IMR-90 (cell line): ENCODE data around the gene MTA3. TPM values are rescaled to one million over a fixed set of nuclear protein-coding genes. Genes with fewer than 3 reads are reported as not detected.

ENCODE experiments used
- ATAC-seq: fragments of 200-7000 bp; cut with Tn5 transposase; 2 replicates; pipeline ENCODE4 v1.9.1; 2020; ENCODE audit warnings: low read depth, mild to moderate bottlenecking, moderate library complexity
- Bru-seq: library from RNA; stranded (reverse); fragments of 400-500 nt; gene quantifications from one replicate; lab custom pipeline; 2021; lab: Mats Ljungman, UMichigan
- BruChase-seq, 2 experiments: library from RNA; stranded (reverse); fragments of 400-500 nt; gene quantifications; one replicate each; lab custom pipeline; 2021; lab: Mats Ljungman, UMichigan
- BruUV-seq: library from RNA; stranded (reverse); fragments of 400-500 nt; replicated peaks from 2 replicates; lab custom pipeline; 2021; lab: Mats Ljungman, UMichigan
- CTCF ChIA-PET: fragments of 300-600 bp; formaldehyde crosslinking; extraction: SDS; loops from one replicate; lab custom pipeline; 2021; ENCODE audit warnings: antibody characterized with exemption; lab: Yijun Ruan, JAX
- POLR2A ChIA-PET: fragments of 300-600 bp; sonication (Branson Sonifier 250); formaldehyde crosslinking; loops from one replicate; lab custom pipeline; 2022; ENCODE audit warnings: antibody characterized with exemption; ENCODE audit not compliant: unreplicated experiment; lab: Charles Lee
- DNase-seq: peaks from one replicate; pipeline ENCODE4 v3.0.0; 2013
- H2AFZ ChIP-seq: replicated peaks from 2 replicates; pipeline ENCODE3; 2013; ENCODE audit warnings: low read length, mild to moderate bottlenecking; ENCODE audit not compliant: poor library complexity
- H2AK5ac ChIP-seq: 2 replicates; pipeline ENCODE4 v1.6.1; 2013; ENCODE audit warnings: low read depth, low read length, inconsistent platforms
- H2AK9ac ChIP-seq: replicated peaks from 2 replicates; pipeline ENCODE3; 2013; ENCODE audit warnings: mild to moderate bottlenecking, low read depth, low read length, moderate library complexity; ENCODE audit not compliant: poor library complexity
- H2BK120ac ChIP-seq: 2 replicates; pipeline ENCODE4 v1.6.1; 2013; ENCODE audit warnings: low read depth, low read length, inconsistent platforms
- H2BK15ac ChIP-seq: 3 replicates; pipeline ENCODE4 v1.6.1; 2013; ENCODE audit warnings: low read depth, low read length, inconsistent platforms
- H2BK20ac ChIP-seq: 2 replicates; pipeline ENCODE4 v1.6.1; 2013; ENCODE audit warnings: low read depth, mild to moderate bottlenecking, inconsistent platforms, low read length, moderate library complexity
- H2BK5ac ChIP-seq: 2 replicates; pipeline ENCODE4 v1.6.1; 2013; ENCODE audit warnings: mild to moderate bottlenecking, low read depth, low read length, inconsistent platforms; ENCODE audit not compliant: poor library complexity, severe bottlenecking
- H3K14ac ChIP-seq: replicated peaks from 2 replicates; pipeline ENCODE4 v1.6.1; 2013; ENCODE audit warnings: low read depth, low read length, inconsistent platforms
- H3K18ac ChIP-seq: 2 replicates; pipeline ENCODE4 v1.6.1; 2013; ENCODE audit warnings: low read depth, low read length, control low read depth
- H3K23ac ChIP-seq: 2 replicates; pipeline ENCODE4 v1.6.1; 2013; ENCODE audit warnings: low read depth, low read length, inconsistent platforms
- H3K27ac ChIP-seq: 2 replicates; pipeline ENCODE4 v1.5.1; 2013; ENCODE audit warnings: mild to moderate bottlenecking, control low read depth, low read length; ENCODE audit not compliant: insufficient read depth
- H3K27me3 ChIP-seq: 2 replicates; pipeline ENCODE4 v1.6.1; 2013; ENCODE audit warnings: low read length; ENCODE audit not compliant: control insufficient read depth, insufficient read depth
- H3K36me3 ChIP-seq: 2 replicates; pipeline ENCODE4 v1.6.1; 2013; ENCODE audit warnings: low read length, mixed read lengths; ENCODE audit not compliant: control insufficient read depth, insufficient read depth
- H3K4ac ChIP-seq: 2 replicates; pipeline ENCODE4 v1.6.1; 2013; ENCODE audit warnings: low read depth, low read length, inconsistent platforms
- H3K4me1 ChIP-seq: 2 replicates; pipeline ENCODE4 v1.6.1; 2013; ENCODE audit warnings: low read length, mixed read lengths; ENCODE audit not compliant: control insufficient read depth, insufficient read depth
- H3K4me2 ChIP-seq: 2 replicates; pipeline ENCODE4 v1.6.1; 2013; ENCODE audit warnings: low read depth, mild to moderate bottlenecking, control low read depth, low read length, moderate library complexity
- H3K4me3 ChIP-seq: 2 replicates; pipeline ENCODE4 v1.5.1; 2013; ENCODE audit warnings: low read depth, mild to moderate bottlenecking, control low read depth, low read length, moderate library complexity; ENCODE audit not compliant: insufficient read depth
- H3K56ac ChIP-seq: 2 replicates; pipeline ENCODE4 v1.6.1; 2013; ENCODE audit warnings: low read length, inconsistent platforms; ENCODE audit not compliant: insufficient read depth; ENCODE audit errors: extremely low read depth
- H3K79me1 ChIP-seq, 2 experiments: 2 replicates each; pipeline ENCODE4 v1.6.1; 2013; ENCODE audit warnings: low read length in 2 of 2, inconsistent platforms in 1 of 2, low read depth in 1 of 2
- H3K9ac ChIP-seq: 2 replicates; pipeline ENCODE4 v1.6.1; 2013; ENCODE audit warnings: low read depth, low read length, control low read depth
- H3K9me1 ChIP-seq: 2 replicates; pipeline ENCODE4 v1.6.1; 2013; ENCODE audit warnings: low read length, inconsistent platforms; ENCODE audit not compliant: insufficient read depth
- H3K9me3 ChIP-seq: 2 replicates; pipeline ENCODE4 v1.6.1; 2013; ENCODE audit warnings: low read length; ENCODE audit not compliant: control insufficient read depth, insufficient read depth
- H4K20me1 ChIP-seq: 2 replicates; pipeline ENCODE4 v1.6.1; 2013; ENCODE audit warnings: low read length, inconsistent platforms; ENCODE audit not compliant: insufficient read depth
- H4K5ac ChIP-seq: 2 replicates; pipeline ENCODE4 v1.6.1; 2013; ENCODE audit warnings: mild to moderate bottlenecking, low read depth, low read length, control low read depth
- H4K8ac ChIP-seq, 2 experiments: 2 replicates each; pipeline ENCODE4 v1.6.1; 2013; ENCODE audit warnings: low read depth in 2 of 2, low read length in 2 of 2, control low read depth in 1 of 2, inconsistent platforms in 1 of 2
- H4K91ac ChIP-seq: 2 replicates; pipeline ENCODE4 v1.6.1; 2013; ENCODE audit warnings: low read depth, low read length, inconsistent platforms; ENCODE audit not compliant: insufficient read depth
- BHLHE40 ChIP-seq: fragments of 150-350 bp; IDR thresholded peaks from 2 replicates; pipeline ENCODE4 v1.6.1; 2016; ENCODE audit warnings: mild to moderate bottlenecking, low read depth, low read length
- CEBPB ChIP-seq: IDR thresholded peaks from 2 replicates; pipeline ENCODE4 v1.6.1; 2012; ENCODE audit warnings: low read depth, low read length, improper control_type of control experiment
- CHD1 ChIP-seq: IDR thresholded peaks from 2 replicates; pipeline ENCODE4 v1.6.1; 2012; ENCODE audit warnings: low read depth, low read length, improper control_type of control experiment
- FOS ChIP-seq: fragments of 150-350 bp; IDR thresholded peaks from 2 replicates; pipeline ENCODE4 v1.6.1; 2016; ENCODE audit warnings: low read depth, low read length
- MAFK ChIP-seq: IDR thresholded peaks from 2 replicates; pipeline ENCODE4 v1.6.1; 2012; ENCODE audit warnings: low read depth, low read length, improper control_type of control experiment
- MAZ ChIP-seq: IDR thresholded peaks from 2 replicates; pipeline ENCODE4 v1.6.1; 2012; ENCODE audit warnings: low read depth, mild to moderate bottlenecking, low read length, improper control_type of control experiment, moderate library complexity, borderline replicate concordance
- RAD21 ChIP-seq: IDR thresholded peaks from 2 replicates; pipeline ENCODE4 v1.6.1; 2012; ENCODE audit warnings: low read length, improper control_type of control experiment
- SMC3 ChIP-seq: fragments of 150-350 bp; IDR thresholded peaks from 2 replicates; pipeline ENCODE4 v1.6.1; 2016; ENCODE audit warnings: low read depth, mild to moderate bottlenecking, antibody characterized with exemption, low read length, moderate library complexity
- USF2 ChIP-seq: fragments of 150-350 bp; IDR thresholded peaks from 2 replicates; pipeline ENCODE4 v1.6.1; 2017; ENCODE audit warnings: mild to moderate bottlenecking, antibody characterized with exemption, low read length, low read depth
- WGBS, 2 experiments: methylation state at CpG; one replicate each; pipeline versions ENCODE4 v1.1.5 to v1.1.7; 2013; ENCODE audit warnings: missing lambda C conversion rate in 2 of 2; ENCODE audit not compliant: insufficient read length in 1 of 2; ENCODE audit errors: extremely low coverage in 2 of 2; 5-methylcytosine and 5-hydroxymethylcytosine counted together
- dilution Hi-C: fragments of 300-500 bp; cut with HindIII; formaldehyde crosslinking; loops from one replicate; pipeline ENCODE4 v1.14.3; 2018; ENCODE audit warnings: low sequenced_read_pairs; ENCODE audit not compliant: unreplicated experiment
- in situ Hi-C: fragments of 300-500 bp; cut with MboI; formaldehyde crosslinking; loops from 3 replicates; pipeline ENCODE4 v1.14.3; 2019; ENCODE audit warnings: low sequenced_read_pairs, inconsistent platforms, mixed read lengths
- intact Hi-C: fragments of 100-400 bp; cut with micrococcal nuclease; formaldehyde crosslinking; loops from 2 replicates; pipeline ENCODE4 v1.10.0; 2022
- long read RNA-seq: library from polyadenylated mRNA; unstranded; transcript quantifications from one replicate; pipeline ENCODE4 v2.0.0, GENCODE V29; 2021; ENCODE audit not compliant: unreplicated experiment
- polyA plus RNA-seq, 3 experiments: library from polyadenylated mRNA; depleted of rRNA; stranded (reverse); fragments of >200 nt; gene quantifications; 2 replicates each; pipeline ENCODE4 v1.2.3, GENCODE V29; 2012; ENCODE audit warnings: low replicate concordance in 1 of 3
- total RNA-seq: library from RNA; depleted of rRNA; stranded (reverse); fragments of >200 nt; gene quantifications from 2 replicates; pipeline ENCODE4 v1.2.3, GENCODE V29; 2012; rRNA removed

The MTA3 gene
- total RNA-seq, result 31.9 and 39.7 TPM in 2 replicates
- 25.9 and 34.3 TPM in 2 replicates for polyA plus RNA-seq (2012; rRNA removed)
- 9.8 and 67.9 TPM in 2 replicates for polyA plus RNA-seq (2012; cell fraction: cytosol; rRNA removed)
- polyA plus RNA-seq (2012; cell fraction: nucleus; rRNA removed; ENCODE audit: low replicate concordance), result 11.9 and 49.3 TPM in 2 replicates
- percentile 73 among the genes with signal in this experiment for Bru-seq, nascent RNA
- BruChase-seq, experiment 1, labeled RNA remaining after a 6-hour chase, result percentile 73 among the genes with signal in this experiment
- BruChase-seq, experiment 2, labeled RNA remaining after a 2-hour chase, result percentile 69 among the genes with signal in this experiment
- long read RNA-seq, transcript MTA3-204 (14 exons, 2,041 nt), result minor isoform, 15 of 57 reads
- long read RNA-seq, transcript MTA3-205 (14 exons, 2,202 nt), result major isoform, 28 of 57 reads
- long read RNA-seq, partial matches to known transcripts, result 3 of 57 reads
- long read RNA-seq, other reads (novel, unspliced or antisense), result 10 of 57 reads

DNA sequence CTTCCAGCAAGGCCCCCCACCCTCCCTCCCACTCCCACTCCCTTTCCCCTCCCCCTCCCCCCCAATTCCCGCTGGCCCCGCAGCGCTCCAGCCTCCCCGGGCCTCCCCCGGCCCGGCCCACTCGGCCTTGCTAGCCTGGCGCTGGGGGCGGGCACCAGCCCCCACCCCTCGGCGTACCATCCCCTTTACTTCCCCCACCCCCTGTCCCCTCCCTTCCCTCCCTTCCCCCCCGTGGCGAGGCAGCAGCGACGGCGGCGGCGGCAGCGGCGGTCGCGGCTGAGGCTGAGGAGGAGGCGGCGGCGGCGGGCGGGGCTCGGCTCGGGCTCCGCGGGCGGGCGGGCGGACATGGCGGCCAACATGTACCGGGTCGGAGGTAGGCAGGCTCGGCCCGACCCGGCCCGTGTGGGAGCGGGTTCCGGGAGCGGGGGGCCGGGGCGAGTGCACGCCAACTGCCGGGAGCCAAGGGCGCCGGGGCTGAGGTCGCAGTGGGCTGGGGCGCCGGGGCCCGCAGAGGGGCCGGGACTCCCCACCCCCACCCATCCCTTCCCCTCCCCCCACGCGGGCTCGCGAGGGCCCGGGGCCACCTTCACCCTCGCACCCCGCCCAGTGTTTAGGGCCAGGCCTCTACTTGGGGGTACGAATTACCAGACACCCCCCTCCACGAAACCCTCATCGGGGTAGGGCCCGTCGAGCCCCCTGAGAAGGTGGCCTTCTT lies at the start of gene MTA3:
TSS of gene MTA3 (plus strand) at position 232 of the 715 bp plus-strand sequence. CDS start at position 346, 114 bp downstream.
- Histone ChIP-seq H3K9me3 (no peaks in the 10 kb centered on the region), H2BK120ac (peak within 1 kb of the TSS; percentile 72), H4K91ac (peak within 1 kb of the TSS; percentile 95), H4K8ac (peak within 1 kb of the TSS; percentile 96; a peak in 3 of 4 replicates), H3K14ac (peak within 1 kb of the TSS; percentile 94), H2AFZ (peak within 1 kb of the TSS; percentile 94), H4K20me1 (no peaks in the 10 kb centered on the region), H3K36me3 (peaks cover 7% of the 10 kb centered on the region; the same call in 1 of the 2 replicates), H3K4me3 (peak within 1 kb of the TSS; percentile 91), H3K9me1 (peaks cover 5% of the 10 kb centered on the region; the same call in 1 of the 2 replicates), H4K5ac (peak within 1 kb of the TSS; percentile 94), H3K56ac (peak within 1 kb of the TSS; percentile 42), H3K4ac (peak within 1 kb of the TSS; percentile 80), H3K9ac (peak within 1 kb of the TSS; percentile 69), H3K4me2 (peak within 1 kb of the TSS; percentile 98), H3K27me3 (no peaks in the 10 kb centered on the region), H2BK15ac (no peak within 1 kb of the TSS; the same call in 2 of the 3 replicates), H2BK5ac (peak within 1 kb of the TSS; percentile 85), H3K4me1 (peaks cover 11% of the 10 kb centered on the region), H2AK9ac (peak within 1 kb of the TSS; percentile 95), H3K18ac (peak within 1 kb of the TSS; percentile 86), H2AK5ac (peak within 1 kb of the TSS; percentile 80), H3K23ac (peak within 1 kb of the TSS; percentile 94), H2BK20ac (peak within 1 kb of the TSS; percentile 38), H3K79me1 (peaks cover 4 to 34% of the 10 kb centered on the region in 2 experiments), H3K27ac (peak within 1 kb of the TSS; percentile 93)
- ATAC-seq (peak; percentile 74), DNase-seq (no peak)
- CTCF ChIA-PET, result interaction anchor here (0.6 kb wide), 1 partner anchor 1009 kb away, joined by 6 read pairs; no protein-coding TSS in a partner anchor
- POLR2A ChIA-PET, result interaction anchor here (1.0 kb wide), 1 partner anchor 11 kb away, joined by 3 read pairs; no protein-coding TSS in a partner anchor
- TF ChIP-seq RAD21, result no peak
- TF ChIP-seq USF2, result no peak
- no peak for TF ChIP-seq CEBPB
- TF ChIP-seq SMC3, result no peak
- TF ChIP-seq MAFK, result no peak
- no peak for TF ChIP-seq BHLHE40
- TF ChIP-seq MAZ, result no peak; the same call in 1 of the 2 replicates
- TF ChIP-seq CHD1, result no peak
- TF ChIP-seq FOS, result no peak
- dilution Hi-C loops (no loop called here), in situ Hi-C loops (no loop called here), intact Hi-C loops (loop anchor here (5.0 kb wide), 1 partner anchor 71 kb away; no protein-coding TSS in a partner anchor)
- BruUV-seq, result no TSS peak
- WGBS, 2 experiments, result 1% methylated on average over 24 of the region's 67 CpGs; no CpG with 5 or more reads in 1 of the 2 experiments
